ENCODE results near the gene DTL. TPM values are rescaled to one million over a fixed set of nuclear protein-coding genes. Genes with fewer than 3 reads are reported as not detected.

Gene DTL
- total and polyA plus RNA-seq, 2 donors from 2014 or later = 2.0 TPM; not detected in 1

- intact Hi-C loops (cut with DNase I) = no loop called here
- Histone ChIP-seq H3K27me3 (ENCODE audit: control insufficient read depth, insufficient read depth, low read length) (no peaks in the 10 kb centered on the region), H3K4me3 (ENCODE audit: low read length in 3 of 3) (no peak overlapping the region), H3K9ac (ENCODE audit: low read length in 3 of 3) (no peak overlapping the region), H3K27ac (ENCODE audit: low read depth in 2 of 2, low read length in 2 of 2) (no peak overlapping the region), H3K4me1 (ENCODE audit: control insufficient read depth in 2 of 3, insufficient read depth in 2 of 3, low read depth in 1 of 3, low read length in 3 of 3) (no peaks in the 10 kb centered on the region), H3K36me3 (ENCODE audit: control insufficient read depth in 2 of 3, insufficient read depth in 3 of 3, low read length in 3 of 3) (no peaks in the 10 kb centered on the region), H3K9me3 (ENCODE audit: control insufficient read depth in 2 of 3, insufficient read depth in 1 of 3, low read length in 3 of 3) (no peaks in the 10 kb centered on the region)
- FAIRE-seq (no peak), DNase-seq (peak in 3 of 5 donors; percentile 25 to 50 (median 44))
- TF ChIP-seq CTCF (IDR thresholded peaks at IDR 0.05; ENCODE audit: borderline replicate concordance, extremely low read depth, insufficient read depth) = no peak
These were observed 112.1 kb downstream of the DTL start for GRCh38 chr1:212147581-212148033.

- Histone ChIP-seq H3K36me3 (ENCODE audit: control insufficient read depth in 2 of 3, insufficient read depth in 3 of 3, low read length in 3 of 3) (no peaks in the 10 kb centered on the region), H3K9me3 (ENCODE audit: control insufficient read depth in 2 of 3, insufficient read depth in 1 of 3, low read length in 3 of 3) (no peaks in the 10 kb centered on the region), H3K27me3 (ENCODE audit: control insufficient read depth, insufficient read depth, low read length) (no peaks in the 10 kb centered on the region), H3K9ac (ENCODE audit: low read length in 3 of 3) (no peak overlapping the region), H3K4me3 (ENCODE audit: low read length in 3 of 3) (no peak overlapping the region), H3K4me1 (ENCODE audit: control insufficient read depth in 2 of 3, insufficient read depth in 2 of 3, low read depth in 1 of 3, low read length in 3 of 3) (no peaks in the 10 kb centered on the region), H3K27ac (ENCODE audit: low read depth in 2 of 2, low read length in 2 of 2) (no peak overlapping the region)
- FAIRE-seq (no peak), DNase-seq (peak in 1 of 5 donors; percentile 12)
- intact Hi-C loops (cut with DNase I) = no loop called here
- TF ChIP-seq CTCF (IDR thresholded peaks at IDR 0.05; ENCODE audit: borderline replicate concordance, extremely low read depth, insufficient read depth) = no peak
These were observed 114.0 kb downstream of the DTL start for GRCh38 chr1:212149566-212149965.

- FAIRE-seq (no peak), DNase-seq (no peak)
- H3K27ac ChIP-seq (ENCODE audit: low read depth in 2 of 2, low read length in 2 of 2) = no peak overlapping the region
These were observed 116.8 kb downstream of the DTL start for GRCh38 chr1:212152308-212152693.

More at GRCh38 chr1:212152308-212152693, 116.8 kb downstream of the DTL start:
- Histone ChIP-seq H3K9me3 (ENCODE audit: control insufficient read depth in 2 of 3, insufficient read depth in 1 of 3, low read length in 3 of 3) (no peaks in the 10 kb centered on the region), H3K27me3 (ENCODE audit: control insufficient read depth, insufficient read depth, low read length) (no peaks in the 10 kb centered on the region), H3K36me3 (ENCODE audit: control insufficient read depth in 2 of 3, insufficient read depth in 3 of 3, low read length in 3 of 3) (no peaks in the 10 kb centered on the region), H3K4me1 (ENCODE audit: control insufficient read depth in 2 of 3, insufficient read depth in 2 of 3, low read depth in 1 of 3, low read length in 3 of 3) (no peaks in the 10 kb centered on the region), H3K4me3 (ENCODE audit: low read length in 3 of 3) (no peak overlapping the region), H3K9ac (ENCODE audit: low read length in 3 of 3) (no peak overlapping the region)
- no peak for TF ChIP-seq CTCF (IDR thresholded peaks at IDR 0.05; ENCODE audit: borderline replicate concordance, extremely low read depth, insufficient read depth)
- intact Hi-C loops (cut with DNase I) = no loop called here

Measured in kidney (tissue), 14 donors.